HG03354 (cell line): Measurements from ENCODE around the gene MFAP4.
"Not testable (repeated sequence)": the region's sequence is repeated elsewhere in the genome, so short reads cannot be mapped to it uniquely, and the experiment has no call there.

Experiments
- ATAC-seq: cut with Tn5 transposase; IDR thresholded peaks from one replicate; pipeline ENCODE4 v1.9.1; 2021; ENCODE audit warnings: mild to moderate bottlenecking; ENCODE audit not compliant: unreplicated experiment, poor library complexity, severe bottlenecking

MFAP4 gene

GRCh38 chr17:19359856-19360255 lies 27.1 kb downstream of the MFAP4 start:
- ATAC-seq: no peak

- ATAC-seq: no peak
Observed at GRCh38 chr17:19359151-19359550, 27.8 kb downstream of the MFAP4 start.

GRCh38 chr17:19357761-19358160 lies 29.2 kb downstream of the MFAP4 start:
- ATAC-seq: no peak

- no peak for ATAC-seq
Observed at GRCh38 chr17:19357351-19357750, 29.6 kb downstream of the MFAP4 start.

DNA sequence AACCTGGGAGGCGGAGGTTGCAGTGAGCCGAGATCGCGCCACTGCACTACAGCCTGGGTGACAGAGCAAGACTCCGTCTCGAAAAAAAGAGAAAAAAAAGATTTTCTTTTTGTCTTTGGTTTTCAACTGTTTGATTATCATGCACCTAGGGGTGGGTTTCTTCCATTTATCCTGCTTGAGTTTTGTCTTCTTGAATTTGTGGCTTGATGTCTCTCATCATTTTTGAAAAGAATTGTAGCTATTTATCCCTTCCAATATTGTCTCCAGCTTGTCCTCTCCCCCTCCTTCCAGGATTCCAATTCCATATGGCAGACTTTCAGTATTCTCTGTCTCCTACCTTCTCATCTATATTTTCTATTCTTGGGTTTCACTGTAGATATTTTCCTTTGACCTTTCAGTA lies 32.2 kb downstream of the MFAP4 start:
- ATAC-seq: no peak

DNA sequence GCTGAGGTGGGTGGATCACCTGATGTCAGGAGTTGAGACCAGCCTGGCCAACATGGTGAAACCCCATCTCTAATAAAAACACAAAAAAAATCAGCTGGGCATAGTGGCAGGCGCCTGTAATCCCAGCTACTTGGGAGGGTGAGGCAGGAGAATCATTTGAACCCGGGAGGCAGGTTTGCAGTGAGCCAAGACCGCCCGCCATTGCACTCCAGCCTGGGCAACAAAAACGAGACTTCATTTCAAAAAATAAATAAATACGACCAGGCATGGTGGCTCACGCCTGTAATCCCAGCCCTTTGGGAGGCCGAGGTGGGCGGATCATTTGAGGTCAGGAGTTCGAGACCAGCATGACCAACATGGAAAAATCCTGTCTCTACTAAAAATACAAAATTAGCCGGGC lies 33.6 kb downstream of the MFAP4 start:
- not testable (repeated sequence) for ATAC-seq

GRCh38 chr17:19348806-19349205 lies 38.2 kb downstream of the MFAP4 start:
- no peak for ATAC-seq

DNA sequence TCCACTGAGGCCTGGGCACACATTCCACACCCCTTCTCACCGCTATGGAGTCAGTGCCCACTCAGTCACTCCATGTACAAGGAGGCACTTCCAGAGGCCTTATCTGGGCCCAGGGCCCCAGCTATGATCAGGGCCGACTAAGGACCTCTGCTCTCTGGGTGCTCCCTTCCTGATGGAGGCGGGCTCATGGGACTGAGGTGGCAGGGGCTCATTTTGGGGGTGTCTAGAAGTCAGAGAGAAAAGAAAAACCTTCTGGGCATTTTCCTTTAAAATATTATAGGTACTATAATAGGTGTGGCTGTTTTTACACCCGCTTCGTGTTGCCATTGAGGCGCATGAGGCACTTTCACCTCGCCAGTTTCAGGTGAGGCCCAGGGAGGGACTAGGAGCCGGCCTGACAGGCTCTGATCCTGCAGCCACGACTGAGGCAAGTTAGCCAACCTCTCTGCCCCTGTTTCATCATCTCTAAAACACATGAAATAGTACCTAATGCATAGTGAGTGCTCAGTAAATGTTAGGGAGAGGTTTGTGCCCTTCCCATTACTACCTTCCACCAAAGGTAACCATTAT lies 38.8 kb downstream of the MFAP4 start:
- ATAC-seq: no peak

DNA sequence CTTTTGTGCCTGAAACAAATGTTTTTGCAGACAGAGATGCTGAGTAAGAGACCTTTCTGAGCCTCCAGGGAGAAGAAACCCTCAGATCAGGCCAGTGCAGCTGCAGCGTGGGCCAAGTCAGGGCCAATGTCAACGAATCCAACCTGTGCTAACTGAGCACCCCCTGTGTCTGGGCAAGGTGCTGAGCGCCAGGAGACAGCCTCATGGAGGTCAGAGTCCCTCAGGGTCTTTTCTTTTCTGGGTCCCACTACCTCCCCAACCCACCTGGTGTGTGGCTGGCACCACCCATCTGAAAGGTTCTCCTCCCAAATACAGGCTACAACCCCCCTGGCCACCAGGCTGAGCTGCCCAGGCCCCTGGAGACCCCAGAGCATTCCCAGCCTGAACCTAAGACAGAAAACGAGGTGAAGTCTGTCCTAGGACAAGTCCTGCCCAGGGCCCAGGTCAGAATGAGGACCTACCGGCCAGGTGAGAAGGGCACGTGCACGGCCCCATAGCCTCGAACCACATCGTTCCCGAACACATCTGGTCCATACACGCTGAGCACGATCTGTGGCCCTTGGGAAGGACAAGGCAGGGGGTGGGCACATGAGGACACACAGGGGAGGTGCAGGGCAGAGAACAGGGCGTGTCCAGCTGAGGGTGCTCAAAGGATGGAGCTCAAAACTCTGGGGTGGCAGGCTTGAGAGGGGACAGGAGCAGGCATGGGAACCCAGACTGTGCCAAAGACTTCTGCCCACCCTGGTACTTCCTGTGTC lies 39.5 kb downstream of the MFAP4 start:
- ATAC-seq: no peak

GRCh38 chr17:19346351-19347255 lies 40.4 kb downstream of the MFAP4 start:
- no peak for ATAC-seq

GRCh38 chr17:19345486-19346350 lies 41.3 kb downstream of the MFAP4 start:
- ATAC-seq: no peak

GRCh38 chr17:19345067-19345460 lies 41.9 kb downstream of the MFAP4 start:
- no peak for ATAC-seq

DNA sequence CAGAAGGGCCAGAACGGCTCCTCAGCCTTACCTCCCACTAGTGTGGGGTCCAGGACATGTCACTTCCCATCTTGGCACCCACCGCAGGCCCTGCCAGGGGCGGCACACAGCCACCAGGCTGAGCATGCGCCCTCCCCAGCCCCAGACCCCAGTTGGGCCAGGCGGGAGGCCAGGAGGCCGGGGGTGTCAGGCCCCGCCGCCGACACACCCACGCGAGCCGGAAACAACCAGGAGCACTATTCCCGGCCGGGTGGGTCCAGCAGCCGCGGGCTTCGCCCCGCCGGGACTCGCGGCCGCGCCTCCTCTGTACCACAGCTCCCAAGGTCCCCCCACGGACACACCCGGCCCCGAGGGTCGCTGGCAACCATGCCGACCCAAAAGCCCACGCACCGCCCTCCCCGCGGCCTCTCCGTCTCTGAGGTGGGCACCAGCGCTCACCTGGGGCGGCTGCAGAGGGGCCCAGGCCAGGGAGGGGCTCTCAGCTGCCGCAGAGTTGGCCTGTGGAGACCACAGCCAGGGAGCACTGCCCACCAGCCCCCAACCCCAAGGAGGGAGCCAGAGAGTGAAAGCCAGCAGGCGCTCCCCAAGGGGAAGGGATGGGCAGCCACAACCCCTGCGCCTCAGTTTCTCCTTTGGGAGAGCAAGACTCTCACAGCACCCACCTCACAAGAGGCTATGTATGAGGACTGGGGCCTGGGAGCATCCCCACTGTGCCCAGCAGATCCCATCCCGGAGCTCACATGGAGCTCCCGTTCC lies 42.5 kb downstream of the MFAP4 start:
- no peak for ATAC-seq

- no peak for ATAC-seq
Observed at GRCh38 chr17:19343671-19344151, 43.3 kb downstream of the MFAP4 start.

DNA sequence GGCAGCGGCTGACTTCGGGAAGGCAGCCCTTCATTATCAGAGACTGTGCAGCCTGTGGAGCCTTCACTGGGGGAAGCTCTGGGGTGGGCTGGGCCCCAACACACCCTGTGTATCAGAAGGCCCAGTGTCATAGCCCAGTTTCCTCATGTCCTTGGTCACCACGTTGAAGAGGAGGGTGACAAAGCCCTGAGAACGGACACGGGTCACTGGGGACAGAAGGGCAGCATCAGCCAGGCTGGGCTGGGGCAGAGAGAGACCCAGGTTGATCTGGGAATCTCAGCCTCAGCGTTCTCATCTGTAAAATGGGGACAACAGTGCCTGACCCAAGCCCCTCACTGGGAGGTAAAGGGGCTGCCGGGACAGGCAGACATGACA lies 43.7 kb downstream of the MFAP4 start:
- no peak for ATAC-seq

GRCh38 chr17:19342611-19343255 lies 44.3 kb downstream of the MFAP4 start:
- no peak for ATAC-seq

DNA sequence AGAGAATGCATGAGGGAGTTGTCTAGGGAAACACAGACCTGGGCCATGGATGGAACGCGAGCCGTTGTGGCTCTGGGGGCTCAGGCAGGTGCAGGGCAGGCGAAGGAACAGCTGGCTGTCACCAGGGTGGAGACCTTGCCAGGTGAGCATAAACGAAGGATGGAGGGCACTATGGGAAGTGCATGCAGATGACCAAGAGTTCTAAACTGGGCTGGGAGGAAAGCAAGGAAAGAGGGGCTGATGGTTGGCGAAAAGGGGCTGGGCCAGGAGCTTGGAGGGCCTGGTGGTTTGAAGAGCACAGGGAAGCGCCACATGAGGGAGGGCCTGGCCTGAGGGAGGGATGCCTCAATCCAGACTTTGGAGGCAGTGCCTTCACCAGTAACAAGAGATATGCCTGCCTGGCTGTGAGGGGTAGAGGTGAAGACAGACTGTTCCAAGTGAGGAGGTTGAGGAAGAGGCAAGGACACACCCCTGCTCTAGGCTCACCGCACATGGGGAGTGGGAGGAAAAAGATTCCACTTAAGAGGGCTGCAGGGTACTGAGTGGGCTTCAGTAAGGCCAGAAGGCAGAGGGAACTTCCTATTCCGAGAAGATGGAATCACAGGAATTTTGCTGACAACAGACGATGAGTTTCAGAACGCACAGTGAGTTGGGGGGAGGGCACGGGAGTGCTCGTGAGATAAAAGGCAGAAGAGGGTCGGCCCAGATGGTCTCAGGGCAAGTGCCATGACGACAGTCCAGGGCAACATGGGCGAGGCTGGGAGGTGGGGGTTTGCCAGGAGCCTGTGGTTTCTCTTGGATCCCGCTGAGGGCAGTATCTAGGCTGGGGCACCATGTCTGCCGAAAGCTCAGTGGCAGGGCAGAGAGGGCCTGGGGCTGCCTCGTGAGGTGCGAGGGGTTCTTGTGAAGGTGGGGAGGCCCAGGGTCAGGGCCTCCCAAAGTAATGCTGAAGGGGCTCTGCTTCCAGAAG lies 45.1 kb downstream of the MFAP4 start:
- no peak for ATAC-seq
